ENCODE measurements around the gene SPTB.
A peak's percentile ranks its signal among the peaks of the same experiment; 100 is the strongest.

SPTB gene

GRCh38 chr14:64760916-64761315 lies 118.8 kb downstream of the SPTB start:
- no peak for DNase-seq (ENCODE audit: low read depth)
- H3K4me3 ChIP-seq (ENCODE audit: low read depth, low read length) = no peak overlapping the region

- no peak for DNase-seq (ENCODE audit: low read depth)
- H3K4me3 ChIP-seq (ENCODE audit: low read depth, low read length) = no peak overlapping the region
These were observed 119.5 kb downstream of the SPTB start for GRCh38 chr14:64760146-64760755.

- H3K4me3 ChIP-seq (ENCODE audit: low read depth, low read length) = no peak overlapping the region
- no peak for DNase-seq (ENCODE audit: low read depth)
These were observed 120.2 kb downstream of the SPTB start for GRCh38 chr14:64759555-64759938.

- peak; percentile 89 for DNase-seq (ENCODE audit: low read depth)
- H3K4me3 ChIP-seq (ENCODE audit: low read depth, low read length) = no peak overlapping the region
These were observed 120.8 kb downstream of the SPTB start for GRCh38 chr14:64758691-64759554.

- H3K4me3 ChIP-seq (ENCODE audit: low read depth, low read length) = no peak overlapping the region
- DNase-seq (ENCODE audit: low read depth) = peak; percentile 36
These were observed 121.6 kb downstream of the SPTB start for GRCh38 chr14:64758025-64758521.

- DNase-seq (ENCODE audit: low read depth) = no peak
- no peak overlapping the region for H3K4me3 ChIP-seq (ENCODE audit: low read depth, low read length)
These were observed 122.1 kb downstream of the SPTB start for GRCh38 chr14:64757601-64758000.

- H3K4me3 ChIP-seq (ENCODE audit: low read depth, low read length) = no peak overlapping the region
- no peak for DNase-seq (ENCODE audit: low read depth)
These were observed 123.0 kb downstream of the SPTB start for GRCh38 chr14:64756712-64757111.

- H3K4me3 ChIP-seq (ENCODE audit: low read depth, low read length) = no peak overlapping the region
- peak; percentile 28 for DNase-seq (ENCODE audit: low read depth)
These were observed 123.9 kb downstream of the SPTB start for GRCh38 chr14:64755781-64756221.

- no peak overlapping the region for H3K4me3 ChIP-seq (ENCODE audit: low read depth, low read length)
- DNase-seq (ENCODE audit: low read depth) = no peak
These were observed 125.0 kb downstream of the SPTB start for GRCh38 chr14:64754685-64755084.

GRCh38 chr14:64753999-64754398 lies 125.7 kb downstream of the SPTB start:
- no peak overlapping the region for H3K4me3 ChIP-seq (ENCODE audit: low read depth, low read length)
- no peak for DNase-seq (ENCODE audit: low read depth)

GRCh38 chr14:64753374-64753773 lies 126.3 kb downstream of the SPTB start:
- no peak for DNase-seq (ENCODE audit: low read depth)
- no peak overlapping the region for H3K4me3 ChIP-seq (ENCODE audit: low read depth, low read length)

- H3K4me3 ChIP-seq (ENCODE audit: low read depth, low read length) = no peak overlapping the region
- no peak for DNase-seq (ENCODE audit: low read depth)
These were observed 126.8 kb downstream of the SPTB start for GRCh38 chr14:64752909-64753308.

GRCh38 chr14:64748995-64749714 lies 130.6 kb downstream of the SPTB start:
- no peak for DNase-seq (ENCODE audit: low read depth)
- H3K4me3 ChIP-seq (ENCODE audit: low read depth, low read length) = no peak overlapping the region

- H3K4me3 ChIP-seq (ENCODE audit: low read depth, low read length) = no peak overlapping the region
- DNase-seq (ENCODE audit: low read depth) = no peak
These were observed 131.2 kb downstream of the SPTB start for GRCh38 chr14:64748521-64748920.

- no peak for DNase-seq (ENCODE audit: low read depth)
These were observed 132.4 kb downstream of the SPTB start for GRCh38 chr14:64747327-64747726.

GRCh38 chr14:64746298-64747250 lies 133.1 kb downstream of the SPTB start:
- no peak overlapping the region for H3K4me3 ChIP-seq (ENCODE audit: low read depth, low read length)
- no peak for DNase-seq (ENCODE audit: low read depth)

More at GRCh38 chr14:64747327-64747726, 132.4 kb downstream of the SPTB start:
- H3K4me3 ChIP-seq (ENCODE audit: low read depth, low read length) = no peak overlapping the region

- DNase-seq (ENCODE audit: low read depth) = no peak
- no peak overlapping the region for H3K4me3 ChIP-seq (ENCODE audit: low read depth, low read length)
These were observed 134.1 kb downstream of the SPTB start for GRCh38 chr14:64745511-64746091.

- no peak for DNase-seq (ENCODE audit: low read depth)
- no peak overlapping the region for H3K4me3 ChIP-seq (ENCODE audit: low read depth, low read length)
These were observed 136.6 kb downstream of the SPTB start for GRCh38 chr14:64743061-64743460.

- DNase-seq (ENCODE audit: low read depth) = no peak
- no peak overlapping the region for H3K4me3 ChIP-seq (ENCODE audit: low read depth, low read length)
These were observed 137.7 kb downstream of the SPTB start for GRCh38 chr14:64741961-64742360.
